ENCODE results near the gene DLX1.

GRCh38 chr2:172038604-172039003 lies 46.7 kb upstream of the DLX1 start:
- TF ChIP-seq POLR2A (IDR thresholded peaks at IDR 0.05): no peak
- TF ChIP-seq, protein P1, sequence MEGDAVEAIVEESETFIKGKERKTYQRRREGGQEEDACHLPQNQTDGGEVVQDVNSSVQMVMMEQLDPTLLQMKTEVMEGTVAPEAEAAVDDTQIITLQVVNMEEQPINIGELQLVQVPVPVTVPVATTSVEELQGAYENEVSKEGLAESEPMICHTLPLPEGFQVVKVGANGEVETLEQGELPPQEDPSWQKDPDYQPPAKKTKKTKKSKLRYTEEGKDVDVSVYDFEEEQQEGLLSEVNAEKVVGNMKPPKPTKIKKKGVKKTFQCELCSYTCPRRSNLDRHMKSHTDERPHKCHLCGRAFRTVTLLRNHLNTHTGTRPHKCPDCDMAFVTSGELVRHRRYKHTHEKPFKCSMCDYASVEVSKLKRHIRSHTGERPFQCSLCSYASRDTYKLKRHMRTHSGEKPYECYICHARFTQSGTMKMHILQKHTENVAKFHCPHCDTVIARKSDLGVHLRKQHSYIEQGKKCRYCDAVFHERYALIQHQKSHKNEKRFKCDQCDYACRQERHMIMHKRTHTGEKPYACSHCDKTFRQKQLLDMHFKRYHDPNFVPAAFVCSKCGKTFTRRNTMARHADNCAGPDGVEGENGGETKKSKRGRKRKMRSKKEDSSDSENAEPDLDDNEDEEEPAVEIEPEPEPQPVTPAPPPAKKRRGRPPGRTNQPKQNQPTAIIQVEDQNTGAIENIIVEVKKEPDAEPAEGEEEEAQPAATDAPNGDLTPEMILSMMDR (IDR thresholded peaks at IDR 0.05): no peak
- no peak for TF ChIP-seq EP300 (IDR thresholded peaks at IDR 0.05)
- no peak for TF ChIP-seq POLR2AphosphoS5 (IDR thresholded peaks at IDR 0.05)

Measured in upper lobe of left lung (tissue), 4 donors.